AG04449 (cell line): ENCODE results near the gene C7orf57.

ENCODE experiments used
- CTCF ChIA-PET: fragments of 350-600 bp; formaldehyde crosslinking; extraction: SDS; loops from one replicate; lab custom pipeline; 2021; ENCODE audit warnings: antibody characterized with exemption; lab: Yijun Ruan, JAX
- POLR2A ChIA-PET: fragments of 400-600, 350-600 bp; formaldehyde crosslinking; extraction: SDS; loops from one replicate; lab custom pipeline; 2020; ENCODE audit warnings: antibody characterized with exemption, inconsistent platforms; lab: Yijun Ruan, JAX
- DNase-seq: peaks from one replicate; pipeline ENCODE4 v3.0.0-alpha.2; 2010; ENCODE audit warnings: low read depth, low spot score
- H3K4me3 ChIP-seq: 2 replicates; pipeline ENCODE4 v1.5.1; 2011; ENCODE audit warnings: low read depth, mild to moderate bottlenecking, control low read depth, low read length
- CTCF ChIP-seq: IDR thresholded peaks from one replicate; pipeline ENCODE4 v1.5.1; 2011; ENCODE audit warnings: mild to moderate bottlenecking, moderate library complexity, low read length, control low read depth, inconsistent platforms; ENCODE audit not compliant: insufficient read depth; ENCODE audit errors: missing control alignments

Gene C7orf57

GRCh38 chr7:48096273-48096672 lies 60.9 kb downstream of the C7orf57 start:
- TF ChIP-seq CTCF = no peak
- POLR2A ChIA-PET = no interaction called here
- CTCF ChIA-PET = interaction anchor here (0.8 to 5.7 kb wide), 7 partner anchors 12 to 151 kb away, joined by 3 to 81 read pairs (median 3); no protein-coding TSS in a partner anchor
- DNase-seq = no peak
- no peak overlapping the region for H3K4me3 ChIP-seq

DNA sequence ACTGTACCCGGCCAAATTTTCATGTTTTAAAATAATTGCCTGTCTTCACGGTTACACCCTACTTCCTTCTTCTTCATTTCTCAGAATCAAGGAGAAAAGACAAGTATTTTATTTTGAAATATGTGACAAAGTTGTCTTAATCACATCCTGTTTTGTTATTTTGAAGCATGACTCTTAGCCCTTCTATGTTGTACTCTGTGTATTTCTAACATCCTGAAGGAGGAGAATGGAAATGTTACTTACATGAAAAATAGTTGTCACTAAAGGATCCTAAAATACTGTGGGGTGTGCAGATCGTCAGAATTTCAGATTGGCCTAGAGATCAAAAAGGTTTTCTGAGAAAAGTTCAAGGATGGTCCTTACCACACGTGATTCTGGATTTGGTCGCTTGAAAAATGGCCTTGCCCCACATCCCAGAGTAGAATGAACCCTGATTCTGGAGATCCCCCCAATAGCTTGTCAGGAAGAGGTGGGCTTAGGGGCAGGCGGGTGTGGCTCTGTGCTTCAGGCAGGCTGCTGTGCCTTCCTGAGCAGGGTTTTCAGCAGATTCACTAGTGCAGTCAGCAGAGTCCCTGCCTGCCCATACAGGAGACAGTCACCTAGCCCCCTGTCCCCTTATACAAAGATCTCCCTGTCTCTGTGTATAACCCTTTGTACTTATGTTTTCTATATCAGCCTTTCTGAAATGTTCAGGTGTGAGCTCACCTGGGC lies 62.3 kb downstream of the C7orf57 start:
- ChIA-PET CTCF (interaction anchor here (1.4 to 15.8 kb wide), 3 partner anchors 13 to 107 kb away, joined by 3 to 320 read pairs (median 56); no protein-coding TSS in a partner anchor), POLR2A (no interaction called here)
- DNase-seq = no peak
- H3K4me3 ChIP-seq = no peak overlapping the region
- no peak for TF ChIP-seq CTCF

DNA sequence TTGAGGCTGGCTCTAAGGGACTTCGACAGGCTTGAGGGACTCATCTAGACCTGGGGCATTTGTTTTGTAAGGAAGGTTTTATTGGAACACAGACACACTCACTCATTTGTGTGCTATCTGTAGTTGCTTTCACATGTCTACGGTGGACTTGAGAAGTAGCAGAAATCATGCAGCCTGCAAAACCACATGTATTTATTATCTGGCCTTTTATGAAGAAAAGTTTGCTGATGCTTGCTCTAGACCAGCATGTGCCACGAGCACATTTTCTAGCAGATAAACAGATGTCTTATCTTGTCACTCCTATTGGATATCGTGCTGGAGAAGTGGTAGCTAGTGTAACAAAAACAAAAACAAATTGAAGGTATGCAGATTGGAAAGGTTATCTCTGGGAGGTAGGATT lies 63.5 kb downstream of the C7orf57 start:
- DNase-seq = no peak
- CTCF ChIA-PET = interaction anchor here (1.4 to 15.8 kb wide), 3 partner anchors 11 to 108 kb away, joined by 3 to 320 read pairs (median 56); no protein-coding TSS in a partner anchor
- no peak overlapping the region for H3K4me3 ChIP-seq
- no peak for TF ChIP-seq CTCF
- POLR2A ChIA-PET = no interaction called here

- no peak for DNase-seq
- TF ChIP-seq CTCF = no peak
- ChIA-PET POLR2A (no interaction called here), CTCF (interaction anchor here (5.9 to 15.8 kb wide), 2 partner anchors 10 to 109 kb away, joined by 56 to 320 read pairs; no protein-coding TSS in a partner anchor)
- H3K4me3 ChIP-seq = no peak overlapping the region
These were observed 64.4 kb downstream of the C7orf57 start for GRCh38 chr7:48099781-48100180.

GRCh38 chr7:48101352-48101751 lies 66.0 kb downstream of the C7orf57 start:
- POLR2A ChIA-PET = no interaction called here
- CTCF ChIA-PET = interaction anchor here (1.0 to 15.8 kb wide), 4 partner anchors 9 to 157 kb away, joined by 3 to 320 read pairs (median 34); no protein-coding TSS in a partner anchor
- no peak overlapping the region for H3K4me3 ChIP-seq
- no peak for TF ChIP-seq CTCF
- DNase-seq = no peak

- POLR2A ChIA-PET = no interaction called here
- DNase-seq = no peak
- no peak overlapping the region for H3K4me3 ChIP-seq
- peak; percentile 13 for TF ChIP-seq CTCF
- CTCF ChIA-PET = interaction anchor here (1.0 to 15.8 kb wide), 8 partner anchors 8 to 158 kb away, joined by 3 to 320 read pairs (median 8); no protein-coding TSS in a partner anchor
These were observed 66.6 kb downstream of the C7orf57 start for GRCh38 chr7:48101968-48102367.
